Cardiac fibroblast (primary cell): ENCODE measurements around the gene ARHGAP6.

ENCODE experiments used
- DNase-seq, 2 donors: peaks; one replicate each; pipeline versions ENCODE4 v3.0.0 to v3.0.0-alpha.2; 2010; ENCODE audit warnings: low read depth in 2 of 2
- H3K4me3 ChIP-seq, 2 donors: replicated peaks in 1 of 2; 1 replicate in 1 of 2; 2 replicates in 1 of 2; pipeline ENCODE4 v1.5.1; 2011; ENCODE audit warnings: low read depth in 2 of 2, low read length in 2 of 2, mild to moderate bottlenecking in 2 of 2, moderate library complexity in 1 of 2
- CTCF ChIP-seq: IDR thresholded peaks from one replicate; pipeline ENCODE4 v1.5.1; 2011; ENCODE audit warnings: low read depth, mild to moderate bottlenecking, low read length, inconsistent platforms

ARHGAP6 gene

GRCh38 chrX:11298600-11298999 lies 367.1 kb downstream of the ARHGAP6 start:
- no peak for TF ChIP-seq CTCF
- no peak overlapping the region for H3K4me3 ChIP-seq
- no peak for DNase-seq

GRCh38 chrX:11296051-11296450 lies 369.7 kb downstream of the ARHGAP6 start:
- no peak for TF ChIP-seq CTCF
- DNase-seq: no peak
- no peak overlapping the region for H3K4me3 ChIP-seq

- no peak within 1 kb of the TSS for H3K4me3 ChIP-seq
- no peak for DNase-seq
- TF ChIP-seq CTCF: no peak
Observed at GRCh38 chrX:11293113-11293512, 372.6 kb downstream of the ARHGAP6 start, which contains the start of gene AMELX. Gene AMELX (plus strand): TSS chrX:11293413. CDS start chrX:11294789, 1,376 bp downstream.

- DNase-seq: no peak
- no peak for TF ChIP-seq CTCF
- no peak overlapping the region for H3K4me3 ChIP-seq
Observed at GRCh38 chrX:11290416-11291102, 375.2 kb downstream of the ARHGAP6 start.

- DNase-seq: peak; percentile 42 to 55
- H3K4me3 ChIP-seq: no peak overlapping the region
- no peak for TF ChIP-seq CTCF
Observed at GRCh38 chrX:11287505-11287904, 378.2 kb downstream of the ARHGAP6 start.

- no peak for DNase-seq
- no peak overlapping the region for H3K4me3 ChIP-seq
- no peak for TF ChIP-seq CTCF
Observed at GRCh38 chrX:11285651-11286050, 380.1 kb downstream of the ARHGAP6 start.

GRCh38 chrX:11282043-11282442 lies 383.7 kb downstream of the ARHGAP6 start:
- H3K4me3 ChIP-seq: no peak overlapping the region
- no peak for TF ChIP-seq CTCF
- DNase-seq: no peak
